GM10248 (cell line): ENCODE data around the gene NUB1.

Experiments
- CTCF ChIA-PET: fragments of 300-600 bp; sonication (Branson Sonifier 250); formaldehyde crosslinking; extraction: SDS; loops from one replicate; lab custom pipeline; 2021; ENCODE audit warnings: antibody characterized with exemption; lab: Yijun Ruan, JAX
- POLR2A ChIA-PET: fragments of 350-650 bp; sonication (Branson Sonifier 250); formaldehyde crosslinking; extraction: SDS; loops from one replicate; lab custom pipeline; 2020; ENCODE audit warnings: antibody characterized with exemption; lab: Yijun Ruan, JAX
- DNase-seq: peaks from one replicate; pipeline ENCODE4 v3.0.0; 2012; ENCODE audit errors: extremely low spot score
- CTCF ChIP-seq: IDR thresholded peaks from 2 replicates; pipeline ENCODE4 v1.5.1; 2012; ENCODE audit warnings: mild to moderate bottlenecking, low read depth; ENCODE audit errors: extremely low read depth, missing control alignments, control extremely low read depth

The NUB1 gene

DNA sequence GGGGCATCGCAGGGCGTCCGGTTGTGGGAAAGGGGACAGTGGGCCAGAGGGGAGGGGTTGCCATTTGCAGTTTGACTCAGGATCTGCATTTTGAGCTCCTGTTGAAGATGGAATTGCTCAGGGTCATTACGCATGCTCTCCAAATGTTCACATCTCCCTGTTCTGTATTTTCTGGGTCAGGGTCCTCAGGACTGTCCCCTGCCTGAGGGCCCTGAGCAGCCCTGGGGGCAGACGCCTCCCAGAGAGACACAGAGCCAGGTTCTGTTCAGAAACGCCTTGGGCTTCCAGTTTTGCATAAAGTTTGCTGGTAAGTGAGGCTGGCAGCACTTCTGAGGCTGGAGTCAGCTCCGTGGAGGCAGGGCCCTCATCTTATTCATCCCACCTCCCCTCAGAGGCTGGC is 34.1 kb upstream of the NUB1 start:
- ChIA-PET CTCF (interaction anchor here (0.9 to 6.3 kb wide), 2 partner anchors 8 to 43 kb away, joined by 3 to 49 read pairs; no protein-coding TSS in a partner anchor), POLR2A (no interaction called here)
- no peak for TF ChIP-seq CTCF
- DNase-seq, result no peak

GRCh38 chr7:151308256-151308655 is 33.4 kb upstream of the NUB1 start:
- ChIA-PET CTCF (interaction anchor here (3.8 to 6.3 kb wide), 2 partner anchors 8 to 43 kb away, joined by 28 to 49 read pairs; no protein-coding TSS in a partner anchor), POLR2A (no interaction called here)
- peak; percentile 8 for DNase-seq
- TF ChIP-seq CTCF, result no peak

GRCh38 chr7:151308791-151309190 is 32.8 kb upstream of the NUB1 start:
- CTCF ChIA-PET, result interaction anchor here (3.8 kb wide), 1 partner anchor 42 kb away, joined by 28 read pairs; no protein-coding TSS in a partner anchor
- peak; percentile 3 for DNase-seq
- no peak for TF ChIP-seq CTCF

GRCh38 chr7:151309311-151309710 is 32.3 kb upstream of the NUB1 start:
- POLR2A ChIA-PET, result no interaction called here
- TF ChIP-seq CTCF, result no peak
- CTCF ChIA-PET, result interaction anchor here (2.2 to 3.8 kb wide), 3 partner anchors 42 to 139 kb away, joined by 12 to 28 read pairs (median 12); no protein-coding TSS in a partner anchor
- DNase-seq, result no peak

More at GRCh38 chr7:151308791-151309190, 32.8 kb upstream of the NUB1 start:
- POLR2A ChIA-PET, result no interaction called here

GRCh38 chr7:151310578-151310977 is 31.0 kb upstream of the NUB1 start:
- POLR2A ChIA-PET, result no interaction called here
- peak; percentile 15 for DNase-seq
- peak; percentile 21 for TF ChIP-seq CTCF

DNA sequence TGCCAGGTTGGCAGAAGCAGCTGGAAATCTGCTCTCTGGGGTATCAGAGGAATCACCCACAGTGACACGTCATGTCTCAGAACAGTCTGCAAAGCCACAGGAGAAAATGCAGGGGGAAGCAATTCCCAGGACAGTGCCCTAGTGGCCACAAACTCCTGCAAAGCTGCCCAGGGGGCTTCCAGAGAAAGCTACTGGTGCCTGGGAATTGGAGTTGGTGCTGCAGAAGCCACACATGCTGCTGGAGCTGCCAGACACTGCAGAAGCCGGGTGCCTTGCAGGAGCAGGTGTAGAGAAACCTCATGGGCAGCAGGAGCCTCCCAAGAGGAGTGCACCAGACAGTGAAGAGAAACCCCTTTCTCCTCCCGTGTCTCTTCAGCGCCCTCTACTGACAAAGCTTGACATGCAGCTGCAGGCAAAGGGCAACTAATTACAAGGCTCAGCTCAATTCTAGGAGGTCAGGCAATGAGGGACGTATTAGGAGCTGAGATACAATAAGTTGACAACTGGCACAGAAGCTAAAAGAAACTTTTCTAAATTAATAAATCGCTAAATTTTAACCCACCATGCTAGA is 30.2 kb upstream of the NUB1 start:
- ChIA-PET CTCF (interaction anchor here (0.8 to 3.8 kb wide), 7 partner anchors 10 to 140 kb away, joined by 3 to 28 read pairs (median 11); no protein-coding TSS in a partner anchor), POLR2A (no interaction called here)
- peak; percentile 5 for TF ChIP-seq CTCF
- no peak for DNase-seq

More at GRCh38 chr7:151310578-151310977, 31.0 kb upstream of the NUB1 start:
- CTCF ChIA-PET, result interaction anchor here (1.3 to 3.8 kb wide), 6 partner anchors 11 to 163 kb away, joined by 3 to 28 read pairs (median 12); no protein-coding TSS in a partner anchor
